Measurements from ENCODE around the gene GNG2.

Gene GNG2

GRCh38 chr14:52013984-52014600, 153.7 kb downstream of the GNG2 start:
- peaks cover 12% of the 10 kb centered on the region for H3K36me3 ChIP-seq (ENCODE audit: control insufficient read depth, insufficient read depth, low read length)
- TF ChIP-seq CTCF (IDR thresholded peaks at IDR 0.05; ENCODE audit: insufficient read depth, low read length, poor library complexity, severe bottlenecking): peak; percentile 53
- no peaks in the 10 kb centered on the region; the same call in 1 of the 2 replicates for H3K27me3 ChIP-seq (replicated peaks; ENCODE audit: control insufficient read depth, insufficient read depth, low read length)
- no peak for DNase-seq (ENCODE audit: extremely low read depth, insufficient read length)
- H3K4me3 ChIP-seq (replicated peaks; ENCODE audit: low read depth, low read length): no peak overlapping the region

DNA sequence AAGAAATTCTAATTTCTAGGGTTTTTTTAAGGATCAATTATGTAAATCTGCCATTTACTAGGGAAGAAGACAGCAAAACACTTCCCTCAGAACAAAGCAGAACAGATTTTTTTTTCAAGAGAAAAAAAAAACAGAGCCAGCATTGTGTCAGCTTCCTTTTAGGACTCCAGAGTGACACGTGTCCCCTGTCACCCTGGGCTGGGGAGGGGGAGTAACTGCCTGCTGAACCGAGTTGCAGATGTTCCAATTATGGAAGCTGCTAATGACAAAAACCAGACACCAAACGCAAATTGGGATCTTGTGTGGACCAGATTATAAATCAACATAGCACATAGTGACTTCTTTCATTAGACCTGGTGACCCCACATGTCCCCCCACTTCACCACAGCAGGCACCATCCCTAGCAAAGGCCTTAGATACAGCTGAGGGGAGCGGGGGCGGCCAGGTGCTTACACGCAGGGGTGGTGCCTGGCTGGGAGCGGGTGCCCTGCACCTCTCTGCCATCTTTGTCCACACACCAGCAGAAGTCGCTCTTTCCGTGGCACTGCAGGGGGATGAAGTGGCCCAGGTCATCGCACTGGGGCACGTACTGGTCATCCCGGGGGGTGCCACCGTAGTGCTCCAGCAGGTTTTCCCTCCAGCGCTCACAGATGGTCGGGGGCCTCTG, 154.3 kb downstream of the GNG2 start:
- no peaks in the 10 kb centered on the region; the same call in 1 of the 2 replicates for H3K27me3 ChIP-seq (replicated peaks; ENCODE audit: control insufficient read depth, insufficient read depth, low read length)
- H3K36me3 ChIP-seq (ENCODE audit: control insufficient read depth, insufficient read depth, low read length): peaks cover 9% of the 10 kb centered on the region
- no peak overlapping the region for H3K4me3 ChIP-seq (replicated peaks; ENCODE audit: low read depth, low read length)
- TF ChIP-seq CTCF (IDR thresholded peaks at IDR 0.05; ENCODE audit: insufficient read depth, low read length, poor library complexity, severe bottlenecking): no peak
- no peak for DNase-seq (ENCODE audit: extremely low read depth, insufficient read length)

DNA sequence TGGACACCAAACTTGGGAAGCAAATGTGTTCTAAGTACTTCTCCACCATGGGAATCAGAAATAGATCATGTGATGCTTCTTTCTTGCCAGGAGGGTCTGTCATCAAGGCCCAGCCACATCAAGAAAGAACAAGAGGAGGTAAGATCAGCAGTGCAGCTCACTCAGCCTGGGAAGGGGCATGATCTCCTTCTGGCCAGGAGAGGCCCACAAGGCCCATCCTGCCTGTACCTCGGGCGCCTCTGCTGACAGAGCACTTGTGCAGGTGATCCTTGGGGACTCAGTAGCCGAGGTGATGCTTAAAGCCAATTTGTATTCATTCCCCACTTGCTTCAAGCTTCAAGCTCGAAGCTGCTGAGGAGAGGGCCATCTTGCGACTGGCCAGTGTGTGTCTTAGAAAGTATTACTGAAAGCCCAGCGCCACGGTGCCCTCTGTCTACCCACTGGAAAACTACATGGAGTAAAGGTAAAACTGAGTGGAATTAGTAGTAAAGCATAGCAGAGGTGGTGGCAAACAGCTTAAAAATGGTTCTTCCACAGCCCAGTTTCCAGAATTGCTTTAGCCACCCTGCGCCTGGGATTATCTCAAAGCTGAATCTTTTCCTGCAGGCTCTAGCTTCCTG, 155.1 kb downstream of the GNG2 start:
- no peak for DNase-seq (ENCODE audit: extremely low read depth, insufficient read length)
- H3K36me3 ChIP-seq (ENCODE audit: control insufficient read depth, insufficient read depth, low read length): peaks cover 6% of the 10 kb centered on the region
- no peak for TF ChIP-seq CTCF (IDR thresholded peaks at IDR 0.05; ENCODE audit: insufficient read depth, low read length, poor library complexity, severe bottlenecking)
- H3K27me3 ChIP-seq (replicated peaks; ENCODE audit: control insufficient read depth, insufficient read depth, low read length): no peaks in the 10 kb centered on the region; the same call in 1 of the 2 replicates
- no peak overlapping the region for H3K4me3 ChIP-seq (replicated peaks; ENCODE audit: low read depth, low read length)

DNA sequence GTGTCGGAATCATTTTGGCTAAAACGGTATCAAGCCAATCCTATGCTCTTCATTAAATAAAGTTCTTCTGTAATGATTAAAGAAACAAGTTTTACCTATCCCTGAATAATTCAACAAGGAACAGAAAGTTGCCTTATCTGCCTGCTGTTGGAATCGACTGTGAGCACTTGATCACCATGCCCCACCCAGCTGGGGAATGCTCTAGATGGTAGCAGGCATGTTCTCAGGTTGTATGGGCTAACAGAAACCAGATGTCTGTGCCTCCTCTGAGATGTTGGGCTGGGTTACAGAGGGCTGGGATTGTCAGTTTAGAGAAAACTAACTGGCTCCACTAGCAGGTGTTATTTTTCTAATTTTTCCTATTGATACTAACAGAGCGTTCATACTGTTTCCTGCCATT, 157.8 kb downstream of the GNG2 start:
- Histone ChIP-seq H3K4me3 (replicated peaks; ENCODE audit: low read depth, low read length) (no peak overlapping the region), H3K27me3 (replicated peaks; ENCODE audit: control insufficient read depth, insufficient read depth, low read length) (no peaks in the 10 kb centered on the region; the same call in 1 of the 2 replicates), H3K36me3 (ENCODE audit: control insufficient read depth, insufficient read depth, low read length) (no peaks in the 10 kb centered on the region)
- no peak for DNase-seq (ENCODE audit: extremely low read depth, insufficient read length)
- TF ChIP-seq CTCF (IDR thresholded peaks at IDR 0.05; ENCODE audit: insufficient read depth, low read length, poor library complexity, severe bottlenecking): no peak

- H3K36me3 ChIP-seq (ENCODE audit: control insufficient read depth, insufficient read depth, low read length): no peaks in the 10 kb centered on the region
- no peaks in the 10 kb centered on the region; the same call in 1 of the 2 replicates for H3K27me3 ChIP-seq (replicated peaks; ENCODE audit: control insufficient read depth, insufficient read depth, low read length)
- no peak for DNase-seq (ENCODE audit: extremely low read depth, insufficient read length)
Observed at GRCh38 chr14:52018970-52019369, 158.6 kb downstream of the GNG2 start.

More at GRCh38 chr14:52018970-52019369, 158.6 kb downstream of the GNG2 start:
- TF ChIP-seq CTCF (IDR thresholded peaks at IDR 0.05; ENCODE audit: insufficient read depth, low read length, poor library complexity, severe bottlenecking): no peak
- no peak overlapping the region for H3K4me3 ChIP-seq (replicated peaks; ENCODE audit: low read depth, low read length)
